ENCODE measurements around the gene ARHGAP24.

DNA sequence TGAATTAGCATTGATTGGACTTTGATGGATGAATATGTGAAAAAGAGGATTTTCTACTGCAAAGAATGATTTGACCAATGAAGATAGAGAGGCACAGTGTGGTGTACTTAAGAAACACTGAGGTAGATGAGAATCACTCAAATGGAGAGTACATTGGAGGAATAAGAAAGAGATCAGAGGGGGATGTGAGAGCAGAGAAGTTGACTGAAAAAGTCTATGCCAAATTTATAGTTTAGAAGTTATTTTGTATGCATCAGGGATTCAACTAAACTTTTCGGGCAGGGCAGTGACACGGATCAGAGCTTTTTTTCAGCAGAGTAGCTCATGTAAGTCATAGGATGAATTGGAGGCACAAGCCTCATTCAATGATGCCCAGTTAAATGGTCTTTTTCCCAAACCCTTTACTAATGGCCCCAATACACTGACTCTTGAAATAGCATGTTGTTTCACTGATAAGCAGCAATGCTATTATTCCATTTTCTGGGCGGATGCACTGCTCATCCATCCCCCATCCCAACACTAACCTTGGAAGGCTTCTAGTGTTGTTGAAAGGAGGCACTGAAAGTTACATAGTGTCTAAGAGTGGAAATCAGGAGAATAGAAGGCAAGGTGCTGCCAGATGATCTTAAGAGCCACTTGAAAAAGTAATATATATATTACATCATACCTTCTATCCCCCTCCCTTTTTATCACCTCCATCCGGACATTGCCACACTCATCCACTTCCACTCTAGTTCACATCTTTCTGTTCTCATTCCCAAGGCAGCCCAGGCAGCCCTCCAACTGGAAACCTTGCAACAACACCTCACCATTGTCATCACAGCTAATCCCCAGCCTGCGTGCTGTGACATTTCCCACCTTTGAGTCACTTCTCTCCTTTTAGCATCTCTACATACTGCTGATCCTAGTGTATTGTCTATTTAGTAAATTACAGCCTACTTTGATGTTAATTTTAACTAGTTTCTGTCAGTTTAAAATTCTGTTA, 46.1 kb downstream of the ARHGAP24 start:
- TF ChIP-seq, protein P1, sequence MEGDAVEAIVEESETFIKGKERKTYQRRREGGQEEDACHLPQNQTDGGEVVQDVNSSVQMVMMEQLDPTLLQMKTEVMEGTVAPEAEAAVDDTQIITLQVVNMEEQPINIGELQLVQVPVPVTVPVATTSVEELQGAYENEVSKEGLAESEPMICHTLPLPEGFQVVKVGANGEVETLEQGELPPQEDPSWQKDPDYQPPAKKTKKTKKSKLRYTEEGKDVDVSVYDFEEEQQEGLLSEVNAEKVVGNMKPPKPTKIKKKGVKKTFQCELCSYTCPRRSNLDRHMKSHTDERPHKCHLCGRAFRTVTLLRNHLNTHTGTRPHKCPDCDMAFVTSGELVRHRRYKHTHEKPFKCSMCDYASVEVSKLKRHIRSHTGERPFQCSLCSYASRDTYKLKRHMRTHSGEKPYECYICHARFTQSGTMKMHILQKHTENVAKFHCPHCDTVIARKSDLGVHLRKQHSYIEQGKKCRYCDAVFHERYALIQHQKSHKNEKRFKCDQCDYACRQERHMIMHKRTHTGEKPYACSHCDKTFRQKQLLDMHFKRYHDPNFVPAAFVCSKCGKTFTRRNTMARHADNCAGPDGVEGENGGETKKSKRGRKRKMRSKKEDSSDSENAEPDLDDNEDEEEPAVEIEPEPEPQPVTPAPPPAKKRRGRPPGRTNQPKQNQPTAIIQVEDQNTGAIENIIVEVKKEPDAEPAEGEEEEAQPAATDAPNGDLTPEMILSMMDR (IDR thresholded peaks at IDR 0.05), result no peak
- no peak for TF ChIP-seq POLR2AphosphoS5 (IDR thresholded peaks at IDR 0.05)

Data from breast epithelium (tissue), 3 donors.